ENCODE data around the gene TSSK6.

- TF ChIP-seq CTCF (conservative IDR thresholded peaks at IDR 0.05; ENCODE audit: low read depth in 2 of 2): no peak
- no peak for TF ChIP-seq EZH2phosphoT487 (IDR thresholded peaks at IDR 0.05; ENCODE audit: unreplicated experiment)
- TF ChIP-seq STAT1 (IDR thresholded peaks at IDR 0.05; ENCODE audit: unreplicated experiment): no peak
- TF ChIP-seq POLR2AphosphoS5 (IDR thresholded peaks at IDR 0.05; ENCODE audit: low read depth): no peak
- TF ChIP-seq CREB1 (CRISPR knock-in tag; IDR thresholded peaks at IDR 0.05; ENCODE audit: low read depth): no peak
- no peak for TF ChIP-seq EZH2 (IDR thresholded peaks at IDR 0.05; ENCODE audit: low read depth, unreplicated experiment)
- no peak for TF ChIP-seq REST (IDR thresholded peaks at IDR 0.05; ENCODE audit: unreplicated experiment)
- TF ChIP-seq JUNB (IDR thresholded peaks at IDR 0.05; ENCODE audit: unreplicated experiment): no peak
- TF ChIP-seq ZNF114 (CRISPR knock-in tag; IDR thresholded peaks at IDR 0.05): no peak
- no peak for TF ChIP-seq ZNF331 (CRISPR knock-in tag; IDR thresholded peaks at IDR 0.05; ENCODE audit: low read depth)
Measured at GRCh38 chr19:19482809-19483596, 32.3 kb downstream of the TSSK6 start.

Measured in GM23338 (cell line).